SK-N-SH (cell line): Measurements from ENCODE around the gene ZGPAT. TPM values are rescaled to one million over a fixed set of nuclear protein-coding genes. Genes with fewer than 3 reads are reported as not detected.

ENCODE experiments used
- CTCF ChIA-PET: fragments of 300-600, 350-600 bp; formaldehyde crosslinking; extraction: SDS; loops from one replicate; lab custom pipeline; 2021; lab: Yijun Ruan, JAX
- POLR2A ChIA-PET: fragments of 350-600 bp; sonication (Branson Sonifier 250); formaldehyde crosslinking; extraction: SDS; loops from one replicate; lab custom pipeline; 2020; ENCODE audit warnings: antibody characterized with exemption, inconsistent platforms; lab: Yijun Ruan, JAX
- DNase-seq: peaks from one replicate; pipeline ENCODE4 v3.0.0; 2012
- H2AFZ ChIP-seq: fragments of 200-600 bp; sonication (generic); 2 replicates; pipeline ENCODE4 v1.8.1; 2016; ENCODE audit warnings: antibody characterized with exemption, mild to moderate bottlenecking, low read depth
- H3F3A ChIP-seq: fragments of 200-600 bp; sonication (generic); replicated peaks from 2 replicates; pipeline ENCODE3; 2016; ENCODE audit warnings: antibody characterized with exemption, mild to moderate bottlenecking; ENCODE audit not compliant: insufficient read depth
- H3K27ac ChIP-seq, 2 experiments: fragments of 200-500 bp in 1 of 2; fragments of 200-600 bp in 1 of 2; sonication (Bioruptor generic) in 1 of 2; sonication (generic), shearing (Covaris generic) in 1 of 2; 2 replicates each; pipeline versions ENCODE4 v1.5.1 to v1.6.1; 2014 to 2016; ENCODE audit warnings: low read depth in 2 of 2, inconsistent platforms in 1 of 2, low read length in 1 of 2, mild to moderate bottlenecking in 1 of 2, mixed read lengths in 1 of 2
- H3K27me3 ChIP-seq: fragments of 200-600 bp; sonication (generic), shearing (Covaris generic); 2 replicates; pipeline ENCODE4 v1.6.1; 2016; ENCODE audit warnings: mixed run types; ENCODE audit not compliant: insufficient read depth
- H3K36me3 ChIP-seq, 2 experiments: fragments of 200-500 bp in 1 of 2; fragments of 200-600 bp in 1 of 2; sonication (Bioruptor generic) in 1 of 2; sonication (generic) in 1 of 2; replicated peaks in 1 of 2; 2 replicates each; pipeline versions ENCODE3 to v1.5.1; 2014 to 2016; ENCODE audit warnings: low read length in 1 of 2, mild to moderate bottlenecking in 1 of 2; ENCODE audit not compliant: insufficient read depth in 2 of 2, control insufficient read depth in 1 of 2
- H3K4me1 ChIP-seq, 2 experiments: fragments of 200-500 bp in 1 of 2; fragments of 200-600 bp in 1 of 2; sonication (Bioruptor generic) in 1 of 2; sonication (generic), shearing (Covaris generic) in 1 of 2; 2 replicates each; pipeline versions ENCODE4 v1.5.1 to v1.6.1; 2014 to 2016; ENCODE audit warnings: low read depth in 1 of 2, low read length in 1 of 2, mixed run types in 1 of 2; ENCODE audit not compliant: insufficient read depth in 2 of 2, control insufficient read depth in 1 of 2
- H3K4me2 ChIP-seq: fragments of 200-600 bp; sonication (generic), shearing (Covaris generic); 2 replicates; pipeline ENCODE4 v1.6.1; 2017; ENCODE audit warnings: mixed run types
- H3K4me3 ChIP-seq, 2 experiments: fragments of 200-500 bp in 1 of 2; fragments of 200-600 bp in 1 of 2; sonication (Bioruptor generic) in 1 of 2; sonication (generic), shearing (Covaris generic) in 1 of 2; 2 replicates each; pipeline versions ENCODE4 v1.5.1 to v1.8.1; 2014 to 2016; ENCODE audit warnings: low read depth in 2 of 2, inconsistent platforms in 1 of 2, low read length in 1 of 2, mild to moderate bottlenecking in 1 of 2, mixed read lengths in 1 of 2, moderate library complexity in 1 of 2
- H3K79me2 ChIP-seq: fragments of 200-600 bp; sonication (generic); 2 replicates; pipeline ENCODE4 v1.8.1; 2017; ENCODE audit warnings: mild to moderate bottlenecking; ENCODE audit not compliant: insufficient read depth
- H3K9ac ChIP-seq: fragments of 200-600 bp; sonication (generic); 2 replicates; pipeline ENCODE4 v1.6.1; 2017; ENCODE audit warnings: mixed run types
- H3K9me2 ChIP-seq: fragments of 200-600 bp; sonication (generic); 2 replicates; pipeline ENCODE4 v1.6.1; 2017; ENCODE audit warnings: mixed run types
- H3K9me3 ChIP-seq: fragments of 200-600 bp; sonication (generic); 2 replicates; pipeline ENCODE4 v1.6.1; 2017; ENCODE audit warnings: mixed run types, mild to moderate bottlenecking, moderate library complexity
- H4K20me1 ChIP-seq: fragments of 200-600 bp; sonication (generic); 2 replicates; pipeline ENCODE4 v1.6.1; 2017; ENCODE audit warnings: mild to moderate bottlenecking, mixed run types; ENCODE audit not compliant: insufficient read depth
- CHD2 ChIP-seq: fragments of 150-350 bp; IDR thresholded peaks from 2 replicates; pipeline ENCODE4 v1.6.1; 2018; ENCODE audit warnings: low read length; ENCODE audit not compliant: partially characterized antibody
- CTCF ChIP-seq: fragments of 200-600 bp; sonication (generic); IDR thresholded peaks from 2 replicates; pipeline ENCODE4 v1.6.1; 2017; ENCODE audit warnings: antibody characterized with exemption, mild to moderate bottlenecking, moderate library complexity
- ELF1 ChIP-seq: IDR thresholded peaks from 2 replicates; pipeline ENCODE4 v1.4.0; 2012
- EP300 ChIP-seq, 2 experiments: IDR thresholded peaks; 2 replicates each; pipeline versions ENCODE4 v1.4.0 to v1.6.1; 2012; ENCODE audit warnings: borderline replicate concordance in 1 of 2, low read depth in 1 of 2, low read length in 1 of 2
- EZH2phosphoT487 ChIP-seq: fragments of 200-600 bp; sonication (generic); IDR thresholded peaks from 2 replicates; pipeline ENCODE4 v1.6.1; 2017; ENCODE audit warnings: low read depth, mixed run types, mild to moderate bottlenecking, antibody characterized with exemption, moderate library complexity, borderline replicate concordance
- FOSL2 ChIP-seq: IDR thresholded peaks from 2 replicates; pipeline ENCODE4 v1.4.0; 2012; ENCODE audit warnings: low read depth, mild to moderate bottlenecking, moderate library complexity, borderline replicate concordance
- FOXM1 ChIP-seq: IDR thresholded peaks from 2 replicates; pipeline ENCODE4 v1.4.0; 2012; ENCODE audit warnings: low read depth, mild to moderate bottlenecking
- GABPA ChIP-seq: IDR thresholded peaks from 2 replicates; pipeline ENCODE4 v1.4.0; 2012; ENCODE audit warnings: low read depth, mild to moderate bottlenecking
- GATA2 ChIP-seq: sonication (generic); formaldehyde crosslinking; IDR thresholded peaks from 2 replicates; pipeline ENCODE4 v1.5.0; 2020; ENCODE audit warnings: mild to moderate bottlenecking, missing genetic modification reagents
- IRF3 ChIP-seq: fragments of 150-350 bp; IDR thresholded peaks from 2 replicates; pipeline ENCODE4 v1.6.1; 2016; ENCODE audit warnings: mild to moderate bottlenecking, low read depth, low read length
- JUND ChIP-seq: IDR thresholded peaks from 2 replicates; pipeline ENCODE4 v1.4.0; 2012
- MAX ChIP-seq: IDR thresholded peaks from 2 replicates; pipeline ENCODE4 v1.4.0; 2012; ENCODE audit warnings: low read depth
- MXI1 ChIP-seq: IDR thresholded peaks from 2 replicates; pipeline ENCODE4 v1.6.1; 2012; ENCODE audit warnings: mild to moderate bottlenecking, low read depth, low read length, improper control_type of control experiment
- NFIC ChIP-seq: IDR thresholded peaks from 2 replicates; pipeline ENCODE4 v1.4.0; 2012; ENCODE audit warnings: borderline replicate concordance
- NRF1 ChIP-seq: IDR thresholded peaks from 2 replicates; pipeline ENCODE4 v1.6.1; 2012; ENCODE audit warnings: low read depth, mild to moderate bottlenecking, low read length
- POLR2AphosphoS5 ChIP-seq: IDR thresholded peaks from 2 replicates; pipeline ENCODE4 v1.6.1; 2012; ENCODE audit warnings: low read depth, low read length
- RAD21 ChIP-seq: IDR thresholded peaks from 2 replicates; pipeline ENCODE4 v1.6.1; 2012; ENCODE audit warnings: mild to moderate bottlenecking, low read length
- REST ChIP-seq: IDR thresholded peaks from 2 replicates; pipeline ENCODE4 v1.6.1; 2012; ENCODE audit warnings: mild to moderate bottlenecking, low read depth, low read length, moderate library complexity
- RXRA ChIP-seq: IDR thresholded peaks from 2 replicates; pipeline ENCODE4 v1.4.0; 2012; ENCODE audit warnings: low read depth, mild to moderate bottlenecking, borderline replicate concordance
- SMC3 ChIP-seq: IDR thresholded peaks from 2 replicates; pipeline ENCODE4 v1.6.1; 2012; ENCODE audit warnings: low read depth, low read length, improper control_type of control experiment
- TAF1 ChIP-seq: IDR thresholded peaks from 2 replicates; pipeline ENCODE4 v1.6.1; 2012; ENCODE audit warnings: low read depth, mild to moderate bottlenecking, low read length, moderate library complexity, borderline replicate concordance
- TCF12 ChIP-seq: IDR thresholded peaks from 2 replicates; pipeline ENCODE4 v1.4.0; 2012
- TEAD4 ChIP-seq: IDR thresholded peaks from 2 replicates; pipeline ENCODE4 v1.4.0; 2012; ENCODE audit warnings: mild to moderate bottlenecking, borderline replicate concordance; ENCODE audit not compliant: insufficient read depth
- USF1 ChIP-seq: IDR thresholded peaks from 2 replicates; pipeline ENCODE4 v1.4.0; 2012; ENCODE audit warnings: low read depth, borderline replicate concordance
- WGBS: methylation state at CpG from one replicate; pipeline ENCODE4 v1.1.6; 2017; ENCODE audit warnings: low lambda C conversion rate; 5-methylcytosine and 5-hydroxymethylcytosine counted together
- polyA plus RNA-seq, 3 experiments: library from polyadenylated mRNA; depleted of rRNA; stranded (reverse); fragments of >200 nt; gene quantifications; 2 replicates each; pipeline ENCODE4 v1.2.3, GENCODE V29; 2012
- TF ChIP-seq, protein P1 (sequence below): IDR thresholded peaks from 2 replicates; pipeline ENCODE4; 2012

The ZGPAT gene
- polyA plus RNA-seq, 1 of the 3 experiments (the other 2 are of a cell fraction): 33.7 TPM

DNA sequence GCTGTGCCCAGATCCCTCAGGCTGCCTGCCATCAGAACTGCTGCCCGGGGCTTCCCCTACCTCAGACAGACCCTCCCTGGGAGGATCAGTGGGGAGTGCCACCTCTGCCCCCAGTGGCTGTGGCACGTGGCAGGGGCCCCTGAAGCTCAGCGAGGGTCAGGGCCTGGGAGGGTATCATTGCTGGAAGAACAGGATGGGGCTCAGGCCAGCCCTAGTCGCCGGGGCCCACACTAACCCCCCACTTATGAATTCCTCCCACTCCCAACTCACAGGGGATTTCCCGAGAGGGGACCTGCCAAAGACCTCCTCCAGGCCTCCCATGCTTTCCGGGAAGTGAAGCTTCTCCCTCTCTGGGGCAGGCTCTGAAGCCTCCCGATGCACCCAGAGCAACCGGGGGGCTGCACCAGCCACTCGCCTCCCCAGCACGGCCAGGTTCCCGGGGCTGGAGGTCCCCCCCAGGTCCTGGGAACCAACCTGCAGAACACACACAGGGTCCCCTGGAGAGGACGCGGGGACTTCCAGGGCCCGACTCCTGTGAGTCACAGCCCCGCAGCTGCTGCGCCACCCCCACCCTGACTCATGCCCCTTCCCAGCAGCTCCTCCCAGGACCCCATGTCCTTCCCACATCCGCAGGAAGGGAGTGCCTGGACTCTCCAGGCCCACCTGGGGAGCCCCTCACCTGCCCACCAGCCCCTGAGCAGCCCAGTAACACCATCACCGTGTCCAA is 8.9 kb upstream of the ZGPAT start:
- Histone ChIP-seq H3F3A (no peaks in the 10 kb centered on the region), H3K4me1 (peaks cover 22 to 30% of the 10 kb centered on the region in 2 experiments; a peak in 3 of 4 replicates), H3K27me3 (no peaks in the 10 kb centered on the region), H4K20me1 (no peaks in the 10 kb centered on the region), H3K27ac (peak overlapping the region; percentile 28 to 85), H3K79me2 (no peaks in the 10 kb centered on the region), H3K9me3 (no peaks in the 10 kb centered on the region), H3K9me2 (no peaks in the 10 kb centered on the region), H3K4me3 (peak overlapping the region in 1 of 2 experiments; percentile 42; a peak in 1 of 4 replicates), H3K36me3 (peaks cover 0 to 11% of the 10 kb centered on the region in 2 experiments), H2AFZ (no peak overlapping the region), H3K9ac (peak overlapping the region; percentile 61), H3K4me2 (peak overlapping the region; percentile 72)
- 0 out of 2 replicates have a peak, but pooled peaks have one; percentile 25 for TF ChIP-seq ELF1
- no peak for TF ChIP-seq TEAD4
- no peak for TF ChIP-seq USF1
- 0 out of 2 replicates have a peak, but pooled peaks have one; percentile 15 for TF ChIP-seq GABPA
- no peak for TF ChIP-seq SMC3
- TF ChIP-seq CTCF: no peak
- TF ChIP-seq MAX: peak; percentile 15
- TF ChIP-seq TAF1: no peak; the same call in 1 of the 2 replicates
- TF ChIP-seq POLR2AphosphoS5: peak; percentile 34
- TF ChIP-seq CHD2: peak; percentile 3
- no peak for TF ChIP-seq FOXM1
- TF ChIP-seq IRF3: no peak
- TF ChIP-seq MXI1: no peak
- peak in 1 of 2 experiments; percentile 59; a peak in 1 of 4 replicates for TF ChIP-seq EP300 (IDR thresholded peaks at IDR 0.05; ENCODE audit: borderline replicate concordance in 1 of 2, low read depth in 1 of 2, low read length in 1 of 2)
- peak; percentile 7; the same call in 1 of the 2 replicates for TF ChIP-seq REST
- peak; percentile 77 for TF ChIP-seq TCF12
- TF ChIP-seq RXRA: no peak
- no peak for TF ChIP-seq NFIC
- TF ChIP-seq NRF1: no peak
- TF ChIP-seq, protein P1, sequence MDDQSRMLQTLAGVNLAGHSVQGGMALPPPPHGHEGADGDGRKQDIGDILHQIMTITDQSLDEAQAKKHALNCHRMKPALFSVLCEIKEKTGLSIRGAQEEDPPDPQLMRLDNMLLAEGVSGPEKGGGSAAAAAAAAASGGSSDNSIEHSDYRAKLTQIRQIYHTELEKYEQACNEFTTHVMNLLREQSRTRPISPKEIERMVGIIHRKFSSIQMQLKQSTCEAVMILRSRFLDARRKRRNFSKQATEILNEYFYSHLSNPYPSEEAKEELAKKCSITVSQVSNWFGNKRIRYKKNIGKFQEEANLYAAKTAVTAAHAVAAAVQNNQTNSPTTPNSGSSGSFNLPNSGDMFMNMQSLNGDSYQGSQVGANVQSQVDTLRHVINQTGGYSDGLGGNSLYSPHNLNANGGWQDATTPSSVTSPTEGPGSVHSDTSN: no peak; the same call in 1 of the 2 replicates
- no peak for TF ChIP-seq EZH2phosphoT487
- TF ChIP-seq GATA2: no peak
- peak; percentile 98 for TF ChIP-seq FOSL2
- TF ChIP-seq RAD21: no peak
- TF ChIP-seq JUND: peak; percentile 90
- ChIA-PET POLR2A (interaction anchor here (1.4 to 3.4 kb wide), 2 partner anchors 9 to 166 kb away, joined by 3 to 22 read pairs; partner anchors contain the start of genes ARFRP1, TPD52L2 and ZGPAT), CTCF (interaction anchor here (1.7 kb wide), 1 partner anchor 202 kb away, joined by 4 read pairs; no protein-coding TSS in a partner anchor)
- WGBS: 20% methylated on average over 4 of the region's 19 CpGs
- DNase-seq: peak; percentile 58
